ENCODE data around the gene ARHGAP25. TPM values are rescaled to one million over a fixed set of nuclear protein-coding genes. Genes with fewer than 3 reads are reported as not detected.

ARHGAP25 gene
- total RNA-seq, 1 experiment from 2014 or later, result not detected

- peak; percentile 50 for DNase-seq (ENCODE audit: low read depth)
- in situ Hi-C loops (cut with HindIII; ENCODE audit: low pct_unique_long_range_greater_than_20kb, low sequenced_read_pairs), result no loop called here
Measured at GRCh38 chr2:68715353-68716041, 19.1 kb upstream of the ARHGAP25 start.

- DNase-seq (ENCODE audit: low read depth), result no peak
- in situ Hi-C loops (cut with HindIII; ENCODE audit: low pct_unique_long_range_greater_than_20kb, low sequenced_read_pairs), result no loop called here
Measured at GRCh38 chr2:68716604-68717304, 17.9 kb upstream of the ARHGAP25 start.

GRCh38 chr2:68717305-68717661, 17.3 kb upstream of the ARHGAP25 start:
- DNase-seq (ENCODE audit: low read depth), result no peak
- in situ Hi-C loops (cut with HindIII; ENCODE audit: low pct_unique_long_range_greater_than_20kb, low sequenced_read_pairs), result no loop called here

GRCh38 chr2:68719912-68720311, 14.7 kb upstream of the ARHGAP25 start:
- no peak for DNase-seq (ENCODE audit: low read depth)
- in situ Hi-C loops (cut with HindIII; ENCODE audit: low pct_unique_long_range_greater_than_20kb, low sequenced_read_pairs), result no loop called here

GRCh38 chr2:68720665-68721064, 13.9 kb upstream of the ARHGAP25 start:
- no peak for DNase-seq (ENCODE audit: low read depth)
- in situ Hi-C loops (cut with HindIII; ENCODE audit: low pct_unique_long_range_greater_than_20kb, low sequenced_read_pairs), result no loop called here

- no peak for DNase-seq (ENCODE audit: low read depth)
- in situ Hi-C loops (cut with HindIII; ENCODE audit: low pct_unique_long_range_greater_than_20kb, low sequenced_read_pairs), result no loop called here
Measured at GRCh38 chr2:68721482-68722101, 13.0 kb upstream of the ARHGAP25 start.

GRCh38 chr2:68722712-68723111, 11.9 kb upstream of the ARHGAP25 start:
- DNase-seq (ENCODE audit: low read depth), result no peak
- in situ Hi-C loops (cut with HindIII; ENCODE audit: low pct_unique_long_range_greater_than_20kb, low sequenced_read_pairs), result no loop called here

GRCh38 chr2:68723181-68723580, 11.4 kb upstream of the ARHGAP25 start:
- DNase-seq (ENCODE audit: low read depth), result no peak

GRCh38 chr2:68726100-68726499, 8.5 kb upstream of the ARHGAP25 start:
- DNase-seq (ENCODE audit: low read depth), result no peak
- in situ Hi-C loops (cut with HindIII; ENCODE audit: low pct_unique_long_range_greater_than_20kb, low sequenced_read_pairs), result no loop called here

More at GRCh38 chr2:68723181-68723580, 11.4 kb upstream of the ARHGAP25 start:
- in situ Hi-C loops (cut with HindIII; ENCODE audit: low pct_unique_long_range_greater_than_20kb, low sequenced_read_pairs), result no loop called here

GRCh38 chr2:68726608-68727367, 7.8 kb upstream of the ARHGAP25 start:
- no peak for DNase-seq (ENCODE audit: low read depth)
- in situ Hi-C loops (cut with HindIII; ENCODE audit: low pct_unique_long_range_greater_than_20kb, low sequenced_read_pairs), result no loop called here

- DNase-seq (ENCODE audit: low read depth), result no peak
- in situ Hi-C loops (cut with HindIII; ENCODE audit: low pct_unique_long_range_greater_than_20kb, low sequenced_read_pairs), result no loop called here
Measured at GRCh38 chr2:68727683-68728375, 6.8 kb upstream of the ARHGAP25 start.

GRCh38 chr2:68730828-68731227, 3.8 kb upstream of the ARHGAP25 start:
- no peak for DNase-seq (ENCODE audit: low read depth)
- in situ Hi-C loops (cut with HindIII; ENCODE audit: low pct_unique_long_range_greater_than_20kb, low sequenced_read_pairs), result no loop called here

- in situ Hi-C loops (cut with HindIII; ENCODE audit: low pct_unique_long_range_greater_than_20kb, low sequenced_read_pairs), result no loop called here
Measured at GRCh38 chr2:68732036-68732932, 2.3 kb upstream of the ARHGAP25 start.

GRCh38 chr2:68733365-68733764, 1.2 kb upstream of the ARHGAP25 start:
- in situ Hi-C loops (cut with HindIII; ENCODE audit: low pct_unique_long_range_greater_than_20kb, low sequenced_read_pairs), result no loop called here
- no peak for DNase-seq (ENCODE audit: low read depth)

More at GRCh38 chr2:68732036-68732932, 2.3 kb upstream of the ARHGAP25 start:
- DNase-seq (ENCODE audit: low read depth), result no peak

- in situ Hi-C loops (cut with HindIII; ENCODE audit: low pct_unique_long_range_greater_than_20kb, low sequenced_read_pairs), result no loop called here
- DNase-seq (ENCODE audit: low read depth), result no peak
Measured at GRCh38 chr2:68734176-68734575, 435 bp upstream of the ARHGAP25 start.

GRCh38 chr2:68736086-68736485, 1.5 kb downstream of the ARHGAP25 start:
- in situ Hi-C loops (cut with HindIII; ENCODE audit: low pct_unique_long_range_greater_than_20kb, low sequenced_read_pairs), result no loop called here

GRCh38 chr2:68737711-68738110, 3.1 kb downstream of the ARHGAP25 start:
- no peak for DNase-seq (ENCODE audit: low read depth)
- in situ Hi-C loops (cut with HindIII; ENCODE audit: low pct_unique_long_range_greater_than_20kb, low sequenced_read_pairs), result no loop called here

More at GRCh38 chr2:68736086-68736485, 1.5 kb downstream of the ARHGAP25 start:
- no peak for DNase-seq (ENCODE audit: low read depth)
